Embryonic facial prominence (tissue), 1 donor: Measurements from ENCODE around the gene PLEKHG1.

ENCODE experiments used
- DNase-seq: peaks from one replicate; pipeline ENCODE4 v3.0.0-alpha.2; 2016; ENCODE audit errors: extremely low spot score

PLEKHG1 gene

DNA sequence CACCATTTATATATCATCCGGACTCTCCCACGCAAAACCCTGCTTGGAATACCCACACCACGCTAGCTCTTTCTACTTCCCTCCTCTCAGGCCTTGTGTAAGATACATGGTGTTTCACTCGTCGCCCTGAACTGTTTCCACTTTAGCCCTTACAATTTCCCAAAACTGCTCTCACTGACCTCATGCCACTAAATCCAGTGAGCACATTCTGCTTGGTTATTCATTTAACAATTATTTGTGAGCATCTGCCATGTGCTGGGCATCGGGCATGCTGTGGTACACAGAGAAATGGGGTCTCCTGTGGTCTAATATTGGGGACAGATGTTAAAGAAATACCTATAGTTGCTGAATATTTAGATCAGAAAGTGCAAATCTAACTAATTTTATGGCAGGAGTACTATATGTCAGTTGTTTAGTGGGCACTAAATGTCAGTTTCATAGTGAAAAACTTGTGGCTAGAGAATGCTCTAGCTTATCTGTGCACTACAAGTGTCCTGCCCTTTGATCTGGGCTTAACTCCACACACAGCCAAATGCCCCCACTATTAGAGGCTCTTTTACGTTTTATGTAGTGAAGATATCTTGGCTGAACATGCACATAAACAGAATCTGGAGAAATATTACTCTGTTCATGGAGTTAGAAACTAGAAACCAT lies 41.0 kb downstream of the PLEKHG1 start:
- no peak for DNase-seq

DNA sequence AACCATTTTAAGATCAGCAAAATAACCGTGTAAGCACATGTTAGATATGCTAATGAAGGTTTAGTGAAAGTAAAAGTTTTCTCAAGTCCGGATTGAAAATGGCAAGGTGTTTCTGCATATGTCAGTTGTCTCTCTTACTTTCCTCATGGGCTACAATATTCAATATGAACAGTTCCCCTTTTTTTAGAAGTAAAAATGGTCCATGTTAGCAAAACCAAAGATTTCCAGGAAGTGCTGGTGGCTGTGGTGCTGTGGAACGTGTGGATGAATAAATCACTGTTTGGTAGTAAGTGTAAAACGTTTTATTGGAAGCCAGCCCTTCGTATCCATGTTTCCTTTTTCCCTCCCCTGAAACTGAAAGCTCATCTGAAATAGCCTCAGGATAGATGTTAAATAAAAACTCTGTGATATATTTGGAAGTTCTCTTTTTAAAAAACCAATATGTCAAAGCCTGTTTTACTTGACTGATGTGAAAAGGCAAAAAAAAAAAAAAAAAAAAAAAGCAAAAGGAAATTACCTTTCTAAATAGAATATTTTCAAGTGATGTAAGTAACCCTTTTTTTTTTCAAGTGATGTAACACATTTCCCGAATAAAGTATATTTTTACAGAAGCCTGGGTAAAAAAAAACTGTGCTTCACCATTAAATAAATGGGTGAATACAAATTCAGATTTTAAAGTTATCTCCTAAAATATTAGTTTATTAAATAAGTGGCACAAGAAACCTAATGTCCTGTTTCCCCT lies 41.9 kb downstream of the PLEKHG1 start:
- no peak for DNase-seq

DNA sequence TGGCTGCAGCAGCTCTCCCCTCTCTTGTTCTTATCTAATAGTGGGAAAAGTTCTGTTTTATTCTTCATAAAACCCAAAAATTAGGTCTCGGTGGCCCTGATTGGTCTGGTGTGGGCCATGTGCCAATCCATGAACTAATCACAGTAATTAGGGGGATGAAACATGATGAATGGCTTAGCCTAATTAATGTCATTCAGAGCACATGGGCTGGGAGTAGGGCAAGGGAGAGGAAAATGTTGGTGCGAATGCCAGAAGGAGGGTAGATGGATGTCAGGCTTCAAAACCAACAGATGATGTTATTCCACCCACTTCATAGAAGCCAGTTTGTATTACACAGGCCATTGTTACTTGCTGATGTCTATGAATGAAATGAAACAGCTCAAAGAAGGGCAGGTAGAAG lies 46.5 kb downstream of the PLEKHG1 start:
- no peak for DNase-seq

DNA sequence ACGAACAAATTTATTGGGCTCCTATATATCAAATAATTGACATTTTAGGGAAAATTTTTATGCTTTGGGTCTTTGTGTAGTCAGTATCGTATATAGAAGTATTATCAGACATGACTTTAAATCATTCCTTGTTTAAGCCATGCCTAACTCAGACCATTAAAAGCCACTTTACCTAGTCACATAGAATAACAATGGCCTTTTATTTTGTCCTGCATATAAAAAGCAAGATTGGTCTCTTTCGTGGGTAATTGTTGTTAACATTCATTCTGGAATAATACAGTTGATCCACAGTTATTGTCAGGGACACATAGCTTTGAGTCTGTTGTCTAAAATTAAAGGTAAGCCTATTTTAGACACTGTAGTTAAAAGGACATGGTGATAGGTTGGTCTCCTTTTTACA lies 47.4 kb downstream of the PLEKHG1 start:
- no peak for DNase-seq
